Right lobe of liver (tissue), 4 donors: ENCODE data around the gene CAMK2D.

Experiments used
- CTCF ChIP-seq, 4 donors: fragments of 200-600 bp in 3 of 4; fragments of 450-650 bp in 1 of 4; IDR thresholded peaks; one replicate each; pipeline versions ENCODE4 v1.5.1 to v1.8.0; 2016 to 2022; ENCODE audit warnings: antibody characterized with exemption in 4 of 4, mild to moderate bottlenecking in 2 of 4
- POLR2A ChIP-seq: fragments of 450-650 bp; IDR thresholded peaks from one replicate; pipeline ENCODE4 v1.6.1; 2017; ENCODE audit warnings: antibody characterized with exemption, mild to moderate bottlenecking
- donor health status: DM: no; HTN: no; CAD: no.
- donor health status: DM: no; HTN: no; CAD: no.
- donor health status: DM: no; HTN: yes; CAD: no.

GRCh38 chr4:113641025-113641431 is 120.5 kb downstream of the CAMK2D start:
- TF ChIP-seq CTCF (IDR thresholded peaks at IDR 0.05), result no peak
- TF ChIP-seq POLR2A, result no peak
